CD14-positive monocyte (primary cell): ENCODE results near the gene FBXW12. TPM values are rescaled to one million over a fixed set of nuclear protein-coding genes. Genes with fewer than 3 reads are reported as not detected.
A peak's percentile ranks its signal among the peaks of the same experiment; 100 is the strongest.

Source experiments
- DNase-seq, 3 donors: peaks; one replicate each; pipeline ENCODE4 v3.0.0-alpha.2; 2011 to 2022
- H2AFZ ChIP-seq: 2 replicates; pipeline ENCODE4 v1.6.0; 2012; ENCODE audit warnings: mild to moderate bottlenecking, low read depth, low read length, inconsistent platforms; ENCODE audit not compliant: insufficient read depth, poor library complexity, severe bottlenecking
- H3K27ac ChIP-seq, 2 donors: 1 replicate in 1 of 2; 2 replicates in 1 of 2; pipeline ENCODE4 v1.5.1; 2012 to 2013; ENCODE audit warnings: low read length in 2 of 2, control low read depth in 1 of 2, inconsistent platforms in 1 of 2, low read depth in 1 of 2, mild to moderate bottlenecking in 1 of 2
- H3K27me3 ChIP-seq, 2 donors: one replicate each; pipeline versions ENCODE4 v1.6.0 to v1.6.1; 2011 to 2013; ENCODE audit warnings: low read length in 2 of 2; ENCODE audit not compliant: control insufficient read depth in 2 of 2, insufficient read depth in 2 of 2
- H3K36me3 ChIP-seq, 2 donors: replicated peaks in 1 of 2; 1 replicate in 1 of 2; 2 replicates in 1 of 2; pipeline versions ENCODE4 v1.5.1 to v1.6.1; 2012 to 2013; ENCODE audit warnings: low read length in 2 of 2, control low read depth in 1 of 2, inconsistent platforms in 1 of 2, mild to moderate bottlenecking in 1 of 2; ENCODE audit not compliant: insufficient read depth in 2 of 2, control insufficient read depth in 1 of 2
- H3K4me1 ChIP-seq, 2 donors: 1 replicate in 1 of 2; 2 replicates in 1 of 2; pipeline versions ENCODE4 v1.5.1 to v1.6.1; 2012 to 2013; ENCODE audit warnings: low read length in 2 of 2, control low read depth in 1 of 2, inconsistent platforms in 1 of 2, mild to moderate bottlenecking in 1 of 2, moderate library complexity in 1 of 2; ENCODE audit not compliant: insufficient read depth in 2 of 2, control insufficient read depth in 1 of 2
- H3K4me2 ChIP-seq: replicated peaks from 2 replicates; pipeline ENCODE3; 2012; ENCODE audit warnings: low read length, moderate library complexity, mild to moderate bottlenecking; ENCODE audit not compliant: poor library complexity, severe bottlenecking; ENCODE audit errors: extremely low read depth
- H3K4me3 ChIP-seq, 3 experiments: fragments of 200-600 bp in 1 of 3; sonication (generic) in 1 of 3; replicated peaks in 1 of 3; 1 replicate in 2 of 3; 2 replicates in 1 of 3; pipeline ENCODE4 v1.5.1; 2011 to 2013; ENCODE audit warnings: low read length in 3 of 3, mild to moderate bottlenecking in 3 of 3, control low read depth in 2 of 3, low read depth in 2 of 3, inconsistent platforms in 1 of 3, moderate library complexity in 1 of 3
- H3K79me2 ChIP-seq: 2 replicates; pipeline ENCODE4 v1.6.0; 2012; ENCODE audit warnings: mild to moderate bottlenecking, control low read depth, inconsistent platforms, low read length, moderate library complexity; ENCODE audit not compliant: insufficient read depth
- H3K9ac ChIP-seq: 2 replicates; pipeline ENCODE4 v1.6.0; 2017; ENCODE audit warnings: low read length, mild to moderate bottlenecking; ENCODE audit not compliant: insufficient read depth, poor library complexity, severe bottlenecking
- H3K9me3 ChIP-seq, 2 donors: replicated peaks in 1 of 2; 1 replicate in 1 of 2; 2 replicates in 1 of 2; pipeline versions ENCODE4 v1.5.1 to v1.6.1; 2012 to 2013; ENCODE audit warnings: low read length in 2 of 2, control low read depth in 1 of 2; ENCODE audit not compliant: control insufficient read depth in 1 of 2, insufficient read depth in 1 of 2
- H4K20me1 ChIP-seq: 2 replicates; pipeline ENCODE4 v1.6.0; 2012; ENCODE audit warnings: mild to moderate bottlenecking, low read length, control low read depth, moderate library complexity; ENCODE audit not compliant: insufficient read depth
- H3K27ac Mint-ChIP-seq, 7 donors: one replicate each; pipeline ENCODE4 v1.8.0; 2020; ENCODE audit warnings: mild to moderate bottlenecking in 7 of 7, mixed read lengths in 7 of 7, moderate library complexity in 6 of 7, inconsistent platforms in 2 of 7
- H3K27me3 Mint-ChIP-seq, 3 donors: one replicate each; pipeline ENCODE4 v1.8.0; 2021 to 2022; ENCODE audit warnings: low read depth in 3 of 3, mild to moderate bottlenecking in 3 of 3, mixed read lengths in 3 of 3, moderate library complexity in 3 of 3, inconsistent platforms in 1 of 3
- H3K36me3 Mint-ChIP-seq, 2 donors: one replicate each; pipeline ENCODE4 v1.8.0; 2020; ENCODE audit warnings: mixed read lengths in 2 of 2, inconsistent platforms in 1 of 2, mild to moderate bottlenecking in 1 of 2
- H3K4me1 Mint-ChIP-seq: one replicate; pipeline ENCODE4 v1.8.0; 2020; ENCODE audit warnings: mild to moderate bottlenecking, mixed read lengths
- H3K4me3 Mint-ChIP-seq, 2 donors: one replicate each; pipeline ENCODE4 v1.8.0; 2020; ENCODE audit warnings: mild to moderate bottlenecking in 2 of 2, mixed read lengths in 2 of 2, moderate library complexity in 1 of 2
- H3K9me3 Mint-ChIP-seq, 7 donors: one replicate each; pipeline ENCODE4 v1.8.0; 2020 to 2022; ENCODE audit warnings: mixed read lengths in 7 of 7, mild to moderate bottlenecking in 6 of 7, moderate library complexity in 6 of 7, inconsistent platforms in 2 of 7
- WGBS: methylation state at CpG from one replicate; pipeline ENCODE4 v1.1.5; 2013; ENCODE audit warnings: missing lambda C conversion rate; ENCODE audit not compliant: insufficient coverage; 5-methylcytosine and 5-hydroxymethylcytosine counted together
- intact Hi-C, 2 donors: fragments of 100-400 bp; cut with micrococcal nuclease; formaldehyde crosslinking; loops; one replicate each; pipeline versions ENCODE4 v1.15.0 to v1.15.1; 2023
- polyA plus RNA-seq, 3 donors: library from polyadenylated mRNA; depleted of rRNA in 1 of 3; unstranded in 2 of 3; stranded (reverse) in 1 of 3; fragments of 300-500 nt in 2 of 3; fragments of >200 nt in 1 of 3; fragmentation: Illumina TruSeq in 2 of 3; gene quantifications; 1 replicate in 2 of 3; 2 replicates in 1 of 3; pipeline ENCODE4 v1.2.3, GENCODE V29; 2012 to 2021
- TF ChIP-seq, protein P1 (sequence below): fragments of 200-600 bp; IDR thresholded peaks from one replicate; pipeline ENCODE4 v1.8.0; 2022; ENCODE audit warnings: antibody characterized with exemption, mild to moderate bottlenecking

Gene FBXW12
- polyA plus RNA-seq, 3 donors: not detected

DNA sequence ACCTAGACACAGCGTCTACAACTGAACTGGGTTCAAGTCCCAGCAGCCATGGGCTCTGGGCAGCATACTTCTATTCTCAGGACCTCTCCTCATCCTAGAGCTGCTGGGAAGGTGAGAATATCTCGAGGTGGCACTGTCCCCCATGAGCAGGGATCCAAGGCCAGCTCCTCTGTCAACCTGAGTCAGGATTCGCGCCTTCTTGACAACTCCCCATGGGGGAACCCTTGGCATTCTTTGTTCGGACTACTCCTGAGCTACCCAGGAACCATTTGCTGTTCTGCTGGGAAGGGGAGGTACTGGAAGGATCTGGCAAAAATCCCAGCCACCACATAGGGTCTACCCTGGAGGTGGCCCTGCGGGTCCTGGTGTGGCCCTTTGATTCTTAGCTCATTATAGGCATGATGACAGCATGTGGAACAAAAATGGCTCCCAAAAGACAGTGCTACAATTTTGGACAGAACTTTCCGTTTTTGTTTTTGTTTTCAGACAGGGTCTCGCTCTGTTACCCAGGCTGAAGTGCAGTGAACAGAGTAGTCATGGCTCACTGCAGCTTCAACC is 35.6 kb downstream of the FBXW12 start:
- Histone ChIP-seq H3K27ac (no peak overlapping the region), H3K4me3 (no peak overlapping the region), H3K4me2 (no peak overlapping the region), H3K4me1 (no peaks in the 10 kb centered on the region), H2AFZ (no peak overlapping the region), H3K36me3 (no peaks in the 10 kb centered on the region), H3K79me2 (no peaks in the 10 kb centered on the region), H3K27me3 (no peaks in the 10 kb centered on the region), H3K9ac (no peak overlapping the region), H4K20me1 (no peaks in the 10 kb centered on the region), H3K9me3 (no peaks in the 10 kb centered on the region)
- intact Hi-C loops: no loop called here
- Mint-ChIP-seq H3K36me3 (no peaks in the 10 kb centered on the region), H3K9me3 (no peaks in the 10 kb centered on the region), H3K4me1 (no peaks in the 10 kb centered on the region), H3K4me3 (no peak overlapping the region), H3K27me3 (peaks cover 0 to 6% (median 0%) of the 10 kb centered on the region in 3 donors), H3K27ac (no peak overlapping the region)
- TF ChIP-seq, protein P1, sequence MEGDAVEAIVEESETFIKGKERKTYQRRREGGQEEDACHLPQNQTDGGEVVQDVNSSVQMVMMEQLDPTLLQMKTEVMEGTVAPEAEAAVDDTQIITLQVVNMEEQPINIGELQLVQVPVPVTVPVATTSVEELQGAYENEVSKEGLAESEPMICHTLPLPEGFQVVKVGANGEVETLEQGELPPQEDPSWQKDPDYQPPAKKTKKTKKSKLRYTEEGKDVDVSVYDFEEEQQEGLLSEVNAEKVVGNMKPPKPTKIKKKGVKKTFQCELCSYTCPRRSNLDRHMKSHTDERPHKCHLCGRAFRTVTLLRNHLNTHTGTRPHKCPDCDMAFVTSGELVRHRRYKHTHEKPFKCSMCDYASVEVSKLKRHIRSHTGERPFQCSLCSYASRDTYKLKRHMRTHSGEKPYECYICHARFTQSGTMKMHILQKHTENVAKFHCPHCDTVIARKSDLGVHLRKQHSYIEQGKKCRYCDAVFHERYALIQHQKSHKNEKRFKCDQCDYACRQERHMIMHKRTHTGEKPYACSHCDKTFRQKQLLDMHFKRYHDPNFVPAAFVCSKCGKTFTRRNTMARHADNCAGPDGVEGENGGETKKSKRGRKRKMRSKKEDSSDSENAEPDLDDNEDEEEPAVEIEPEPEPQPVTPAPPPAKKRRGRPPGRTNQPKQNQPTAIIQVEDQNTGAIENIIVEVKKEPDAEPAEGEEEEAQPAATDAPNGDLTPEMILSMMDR: no peak
- no peak for DNase-seq
- WGBS: 89% methylated on average over 3 of the region's 8 CpGs

DNA sequence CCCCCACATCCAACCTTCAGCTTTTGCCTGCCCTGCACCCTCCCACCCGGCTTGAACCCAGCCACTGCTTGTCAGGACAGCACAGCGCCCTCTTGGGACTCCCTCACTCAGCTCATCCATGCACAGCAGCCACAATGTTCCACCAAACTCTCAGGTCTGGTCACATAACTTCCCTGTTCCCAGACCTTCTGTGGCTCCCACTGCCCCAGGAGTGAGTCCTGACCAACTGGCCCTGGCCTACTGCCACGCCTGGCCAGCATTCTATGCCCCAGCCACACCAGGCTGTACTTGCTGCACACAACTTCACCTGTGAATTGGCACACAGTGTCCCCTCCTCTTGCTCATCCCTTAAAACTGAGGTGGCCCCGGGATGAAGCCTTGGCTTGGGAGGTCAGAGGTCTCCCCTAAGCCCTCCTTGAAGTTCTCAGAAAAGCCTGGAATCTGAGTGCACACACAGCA is 36.8 kb downstream of the FBXW12 start:
- Mint-ChIP-seq H3K4me3 (no peak overlapping the region), H3K4me1 (no peaks in the 10 kb centered on the region), H3K27me3 (peaks cover 0 to 4% (median 0%) of the 10 kb centered on the region in 3 donors), H3K9me3 (no peaks in the 10 kb centered on the region), H3K27ac (peak overlapping the region in 1 of 7 donors; percentile 51), H3K36me3 (no peaks in the 10 kb centered on the region)
- Histone ChIP-seq H3K9me3 (no peaks in the 10 kb centered on the region), H3K27me3 (no peaks in the 10 kb centered on the region), H3K4me1 (no peaks in the 10 kb centered on the region), H3K4me2 (no peak overlapping the region), H3K9ac (no peak overlapping the region), H3K27ac (no peak overlapping the region), H2AFZ (no peak overlapping the region), H3K36me3 (no peaks in the 10 kb centered on the region), H3K4me3 (no peak overlapping the region), H4K20me1 (no peaks in the 10 kb centered on the region), H3K79me2 (no peaks in the 10 kb centered on the region)
- intact Hi-C loops: no loop called here
- TF ChIP-seq, protein P1: no peak
- no peak for DNase-seq
- 93% methylated on average over 4 of the region's 4 CpGs for WGBS
